Medulla oblongata (tissue), 1 donor: ENCODE measurements around the gene USP32.

Experiments used
- DNase-seq: peaks from one replicate; pipeline ENCODE4 v3.0.0-alpha.2; 2015; ENCODE audit errors: extremely low spot score

The USP32 gene

DNA sequence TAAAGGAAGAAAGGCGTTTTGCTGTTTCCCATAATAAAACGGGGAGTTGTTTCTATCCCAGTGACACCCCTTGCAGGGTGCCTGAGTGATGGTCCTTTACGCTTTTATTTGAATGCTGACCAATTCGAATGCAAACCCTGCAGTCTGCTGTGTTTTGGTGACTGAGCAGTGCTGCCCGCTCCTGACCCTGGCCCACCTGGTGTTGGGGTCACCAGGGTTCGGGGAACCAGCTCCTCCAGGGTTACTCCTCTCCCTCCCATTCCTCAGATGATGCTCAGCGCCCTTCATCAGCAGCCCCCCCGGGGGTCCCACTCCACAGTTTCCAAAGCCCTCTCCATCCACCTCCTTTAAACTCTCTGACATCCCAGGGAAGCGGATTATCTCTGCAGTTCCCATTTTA, 236.1 kb downstream of the USP32 start:
- no peak for DNase-seq

DNA sequence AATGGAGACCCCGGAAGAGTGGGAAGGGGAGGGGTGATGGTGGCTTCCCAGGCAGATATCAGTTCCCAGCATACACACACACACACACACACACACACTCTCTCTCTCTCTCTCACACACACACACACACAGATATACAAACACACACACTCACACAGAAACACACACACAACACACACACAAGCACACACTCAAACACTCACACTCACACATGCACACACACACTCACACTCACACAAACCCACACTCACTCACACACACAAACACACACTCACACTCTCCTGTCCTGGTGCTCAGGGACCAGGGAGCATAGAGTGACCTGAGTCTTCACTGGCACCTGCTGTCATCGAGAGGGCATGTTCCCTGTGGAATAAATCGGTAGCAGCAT, 236.5 kb downstream of the USP32 start:
- no peak for DNase-seq

DNA sequence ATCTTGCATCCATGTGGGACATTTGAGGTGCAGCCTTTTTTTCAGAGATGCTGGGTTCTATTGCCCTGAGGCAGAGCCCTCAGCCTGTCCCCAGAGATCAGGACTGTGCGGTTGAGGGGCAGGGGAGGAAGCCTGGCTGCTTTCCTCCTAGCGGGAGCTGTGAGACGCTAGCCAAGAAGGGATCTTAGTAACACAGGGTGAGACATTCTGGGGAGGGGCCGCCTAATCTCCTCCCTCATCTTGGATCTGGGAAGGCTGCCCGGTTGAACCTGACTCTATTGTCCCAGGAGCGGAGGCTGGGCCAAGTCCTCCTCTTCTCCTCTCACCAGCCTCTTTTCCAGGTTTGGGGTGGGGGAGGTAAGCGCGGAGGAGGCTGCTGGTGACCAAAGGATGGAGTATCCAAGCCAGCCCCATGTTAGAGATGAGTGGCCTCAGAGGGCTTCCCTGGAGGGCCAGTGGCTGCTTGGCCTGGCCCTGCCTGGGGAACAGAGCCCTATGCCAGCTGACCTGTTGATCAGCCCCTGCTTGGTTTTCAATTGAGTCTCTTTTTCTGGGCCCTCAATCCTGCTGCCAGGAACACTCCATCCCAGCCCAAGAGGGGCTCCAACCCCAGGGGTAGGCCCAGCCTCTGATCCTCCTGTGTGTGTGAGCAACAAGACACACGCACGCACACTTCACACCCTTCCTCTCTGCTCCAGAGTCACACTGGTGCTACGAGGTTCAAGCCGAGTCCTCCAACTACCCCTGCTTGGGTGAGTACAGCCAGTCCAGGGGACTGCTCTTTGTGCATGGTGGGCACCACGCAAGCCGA, 237.1 kb downstream of the USP32 start:
- peak; percentile 63 for DNase-seq

DNA sequence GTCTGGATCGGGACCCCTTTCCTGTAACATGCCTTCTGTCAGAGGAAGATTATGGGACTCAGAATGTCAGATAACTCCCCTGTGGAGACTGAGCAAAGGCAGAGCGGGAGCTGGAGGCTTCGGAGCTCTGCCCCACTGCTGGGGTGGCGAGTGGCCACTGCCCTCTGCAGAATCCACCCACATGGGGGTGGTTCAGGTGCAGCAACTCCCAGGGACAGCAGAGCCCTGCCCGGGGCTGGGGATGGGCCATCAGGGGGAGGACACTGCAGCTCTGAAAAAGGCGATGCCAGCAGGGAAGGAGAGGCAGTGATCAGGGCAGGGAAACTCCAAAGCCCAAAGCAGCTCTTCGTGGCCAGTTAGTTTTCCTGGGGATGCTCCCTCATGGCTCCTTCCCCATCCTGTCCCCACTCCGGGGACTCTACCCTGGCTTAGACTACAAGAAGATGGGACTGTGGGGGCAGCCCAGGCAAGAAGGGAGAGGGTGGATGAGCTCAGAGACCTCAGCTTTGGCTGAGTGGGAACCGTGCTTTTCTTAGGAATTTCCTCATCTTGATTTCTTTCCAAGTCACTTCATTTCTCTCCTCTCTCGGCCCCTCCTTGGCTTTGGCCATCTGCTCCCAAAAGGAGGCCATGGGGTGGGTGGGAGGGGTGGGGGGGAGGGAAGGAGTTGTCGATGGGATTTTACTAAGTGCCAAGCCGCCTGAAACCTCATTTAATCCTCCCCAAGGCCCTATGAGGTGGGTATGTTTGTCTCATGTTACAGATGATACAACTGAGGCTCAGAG, 238.1 kb downstream of the USP32 start:
- no peak for DNase-seq

DNA sequence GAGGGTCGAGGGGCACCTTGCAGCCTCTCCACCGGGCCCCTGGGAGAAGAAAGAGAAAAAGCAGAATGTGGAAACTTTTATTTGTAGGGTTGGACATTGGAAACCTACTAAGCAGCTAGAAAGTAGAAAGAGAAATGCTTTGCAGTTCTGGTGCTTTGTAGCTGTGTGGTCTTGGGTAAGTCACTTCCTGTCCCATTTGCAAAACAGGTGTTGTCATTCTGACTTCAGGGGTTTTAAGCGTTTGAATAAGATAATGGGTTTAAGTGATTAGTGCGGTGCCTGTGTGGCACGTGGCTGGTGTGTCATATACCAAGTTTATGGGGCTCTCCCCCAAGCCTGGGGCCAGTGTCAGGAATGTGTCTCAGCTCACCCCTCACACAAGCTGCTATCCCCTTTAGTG, 240.6 kb downstream of the USP32 start:
- DNase-seq = no peak

DNA sequence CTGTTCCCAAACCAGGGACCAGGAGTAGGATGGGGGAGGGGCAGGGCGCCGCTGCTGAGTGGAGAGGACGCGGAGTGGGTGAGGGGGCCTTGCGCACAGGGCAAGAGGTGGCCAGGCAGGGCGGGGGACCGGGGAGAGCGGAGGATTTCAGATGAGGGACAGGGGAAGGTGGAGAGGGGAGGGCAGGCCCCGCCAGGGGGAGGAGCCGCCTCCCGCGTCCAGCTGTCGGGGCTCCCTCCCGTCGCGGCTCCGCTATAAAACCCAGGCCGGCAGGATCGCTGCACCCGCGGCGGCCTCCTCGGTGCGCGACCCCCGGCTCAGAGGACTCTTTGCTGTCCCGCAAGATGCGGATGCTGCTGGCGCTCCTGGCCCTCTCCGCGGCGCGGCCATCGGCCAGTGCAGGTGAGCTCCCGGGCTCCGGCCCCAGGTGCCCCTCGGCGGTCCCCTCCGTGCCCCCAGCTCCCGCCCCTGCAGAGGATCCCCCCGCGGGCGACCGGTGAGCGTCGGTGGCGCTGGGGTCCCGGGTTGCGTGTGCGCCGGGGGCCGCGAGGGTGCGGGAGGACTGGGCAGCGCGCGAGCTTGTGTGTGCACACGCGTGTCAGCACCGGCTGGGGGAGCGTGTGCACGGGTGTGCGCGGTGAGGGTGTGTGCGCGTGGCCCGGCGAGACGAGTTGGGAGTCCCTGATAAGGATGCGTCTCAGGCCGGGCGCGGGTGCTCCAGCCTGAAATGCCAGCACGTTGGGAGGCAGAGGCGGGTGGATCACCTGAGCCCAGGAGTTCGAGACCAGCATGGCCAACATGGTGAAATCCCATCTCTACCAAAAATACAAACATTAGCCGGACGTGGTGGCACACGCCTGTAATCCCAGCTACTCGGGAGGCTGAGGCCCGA, 242.0 kb downstream of the USP32 start, which contains the start of gene CA4:
TSS of gene CA4 (plus strand) at position 283 of the 892 bp plus-strand sequence. CDS start at position 345, 62 bp downstream.
- no peak for DNase-seq

DNA sequence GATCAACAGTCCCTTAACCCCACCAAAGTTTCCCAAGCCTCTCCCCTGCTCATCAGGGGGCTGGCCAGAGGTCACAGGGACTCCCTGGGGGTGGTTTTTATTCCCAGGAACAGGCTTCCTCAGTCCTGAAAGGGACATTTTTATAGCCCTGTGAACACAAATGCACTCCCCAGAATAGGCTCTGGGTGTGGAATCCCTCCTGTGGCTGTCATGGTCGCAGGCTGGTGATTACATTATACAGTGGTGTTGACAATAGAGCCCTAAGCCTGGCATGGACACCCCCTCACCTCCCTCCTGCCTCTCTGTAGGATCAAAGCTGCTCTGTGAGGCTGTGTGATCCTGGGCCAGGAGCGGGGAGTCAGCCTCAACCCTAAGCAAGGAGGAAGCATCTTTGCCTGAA, 243.6 kb downstream of the USP32 start:
- no peak for DNase-seq

DNA sequence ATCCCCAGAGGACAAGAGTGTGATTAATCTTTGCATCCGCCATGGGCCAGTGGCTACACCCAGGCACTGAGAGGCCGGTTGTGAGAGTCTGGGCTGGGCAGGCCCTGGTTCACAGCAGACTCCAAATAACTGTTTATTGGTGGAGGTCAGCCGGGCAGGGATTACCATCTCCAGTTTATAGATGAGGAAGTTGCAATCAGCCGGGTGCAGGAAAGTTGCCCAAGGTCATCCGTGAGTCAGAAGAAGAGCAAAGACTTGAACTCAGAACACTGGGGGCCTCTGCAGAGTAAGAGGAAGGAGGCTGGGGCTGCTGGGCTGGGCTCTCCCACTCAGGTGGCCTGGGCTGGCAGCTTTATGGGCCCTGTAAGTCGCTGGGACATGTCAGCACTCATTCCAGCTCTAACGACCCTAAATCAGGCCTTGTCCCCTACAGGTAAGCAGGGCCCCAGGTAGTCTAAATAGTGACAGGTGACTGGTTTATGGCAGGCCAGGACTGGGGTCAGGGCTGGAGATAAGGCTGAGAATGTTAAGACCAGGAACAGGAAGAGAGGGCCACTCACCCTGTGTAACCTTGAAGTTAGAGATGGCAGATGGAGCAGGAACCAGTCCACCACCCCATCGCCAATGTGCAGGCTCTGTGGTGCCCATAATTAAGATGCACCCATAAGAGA, 244.2 kb downstream of the USP32 start:
- no peak for DNase-seq

DNA sequence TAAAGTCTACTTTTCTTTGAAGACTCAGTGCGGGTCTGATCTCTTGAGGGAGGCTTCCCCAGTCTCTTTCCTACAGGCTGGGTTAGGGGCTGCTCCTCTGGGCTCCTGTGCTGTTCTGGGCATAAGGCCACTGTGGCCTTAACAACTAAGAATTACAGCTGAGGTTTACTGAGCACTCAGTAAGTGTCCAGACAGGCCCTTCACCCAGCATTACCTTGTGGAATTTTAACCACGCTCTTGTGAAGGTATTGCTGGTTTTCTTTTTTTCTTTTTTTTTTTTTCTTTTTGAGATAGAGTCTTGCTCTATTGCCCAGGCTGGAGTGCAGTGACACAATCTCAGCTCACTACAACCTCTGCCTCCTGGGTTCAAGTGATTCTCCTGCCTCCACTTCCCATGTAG, 245.7 kb downstream of the USP32 start:
- DNase-seq = no peak

DNA sequence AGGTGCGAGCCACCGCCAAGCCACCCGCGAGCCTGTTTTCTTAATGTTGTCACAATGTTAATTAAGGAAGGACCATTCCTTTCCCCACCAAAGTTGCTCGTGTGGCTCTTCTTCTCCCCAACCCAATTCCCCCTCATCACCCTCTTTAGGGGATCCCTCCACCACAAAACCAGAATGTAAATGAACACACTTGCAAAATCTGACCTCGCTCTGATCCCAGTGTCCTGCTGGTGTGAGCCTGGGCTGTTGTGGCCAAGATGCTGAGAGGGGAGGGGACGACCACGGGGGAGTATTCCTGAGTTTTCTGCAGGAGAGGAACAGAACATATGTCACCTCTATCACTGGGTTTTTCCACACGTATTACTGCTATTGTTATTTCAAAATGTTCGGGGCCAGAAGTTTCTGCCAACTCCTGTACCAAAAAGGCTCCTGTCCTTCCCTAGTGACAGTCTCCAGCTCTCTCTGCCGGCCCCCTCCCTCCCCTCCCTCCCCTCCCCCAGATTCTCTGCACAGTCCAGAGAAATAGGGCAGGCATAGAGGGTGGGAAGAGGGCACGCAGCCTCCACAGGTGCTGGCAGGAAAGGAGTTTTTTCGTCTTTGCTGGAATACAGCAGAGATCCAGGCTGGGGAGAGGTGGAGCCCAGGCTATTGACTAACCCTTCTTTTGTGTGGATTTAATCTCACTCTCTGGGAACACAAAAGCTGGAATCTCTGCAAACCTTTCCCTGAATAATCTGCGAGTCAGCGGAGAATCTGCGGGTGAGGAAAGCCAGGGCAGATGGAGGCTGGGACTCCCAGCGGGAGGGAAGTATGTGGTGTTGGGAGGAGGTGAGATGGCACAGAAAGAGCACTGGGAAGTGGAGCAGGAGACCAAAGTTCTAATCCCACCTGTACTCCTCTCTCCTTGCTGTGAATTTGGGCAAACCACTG, 246.7 kb downstream of the USP32 start:
- no peak for DNase-seq

DNA sequence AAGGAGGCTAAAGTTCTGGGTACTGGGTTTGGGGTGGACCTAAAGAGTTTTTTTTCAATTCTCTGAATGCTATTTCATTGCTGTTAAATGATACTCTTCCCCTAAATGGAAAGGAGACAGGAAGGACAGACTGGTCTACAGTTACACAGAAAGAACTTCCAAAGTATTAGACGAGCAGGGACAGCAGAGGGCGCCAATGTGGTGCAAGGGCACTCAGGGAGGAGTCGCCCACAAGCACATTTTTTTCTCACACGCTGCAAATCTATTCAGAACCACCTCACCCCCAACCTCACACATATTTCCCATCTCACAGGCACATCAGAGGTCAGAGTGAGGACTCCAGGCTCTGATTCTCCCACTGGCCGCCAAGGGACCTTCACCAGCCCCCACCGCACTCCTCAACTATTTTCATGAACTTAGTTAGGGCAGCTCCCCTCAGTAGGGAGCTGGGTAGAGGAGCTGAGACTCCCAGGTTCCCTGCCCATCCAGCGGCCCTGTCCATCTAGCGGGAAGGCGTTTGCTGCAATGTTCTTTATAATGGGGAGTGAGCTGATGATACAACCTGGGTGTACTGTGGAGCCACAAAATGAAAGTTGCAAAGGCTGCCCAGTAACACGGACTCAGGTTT, 248.9 kb downstream of the USP32 start:
- DNase-seq = peak; percentile 85

DNA sequence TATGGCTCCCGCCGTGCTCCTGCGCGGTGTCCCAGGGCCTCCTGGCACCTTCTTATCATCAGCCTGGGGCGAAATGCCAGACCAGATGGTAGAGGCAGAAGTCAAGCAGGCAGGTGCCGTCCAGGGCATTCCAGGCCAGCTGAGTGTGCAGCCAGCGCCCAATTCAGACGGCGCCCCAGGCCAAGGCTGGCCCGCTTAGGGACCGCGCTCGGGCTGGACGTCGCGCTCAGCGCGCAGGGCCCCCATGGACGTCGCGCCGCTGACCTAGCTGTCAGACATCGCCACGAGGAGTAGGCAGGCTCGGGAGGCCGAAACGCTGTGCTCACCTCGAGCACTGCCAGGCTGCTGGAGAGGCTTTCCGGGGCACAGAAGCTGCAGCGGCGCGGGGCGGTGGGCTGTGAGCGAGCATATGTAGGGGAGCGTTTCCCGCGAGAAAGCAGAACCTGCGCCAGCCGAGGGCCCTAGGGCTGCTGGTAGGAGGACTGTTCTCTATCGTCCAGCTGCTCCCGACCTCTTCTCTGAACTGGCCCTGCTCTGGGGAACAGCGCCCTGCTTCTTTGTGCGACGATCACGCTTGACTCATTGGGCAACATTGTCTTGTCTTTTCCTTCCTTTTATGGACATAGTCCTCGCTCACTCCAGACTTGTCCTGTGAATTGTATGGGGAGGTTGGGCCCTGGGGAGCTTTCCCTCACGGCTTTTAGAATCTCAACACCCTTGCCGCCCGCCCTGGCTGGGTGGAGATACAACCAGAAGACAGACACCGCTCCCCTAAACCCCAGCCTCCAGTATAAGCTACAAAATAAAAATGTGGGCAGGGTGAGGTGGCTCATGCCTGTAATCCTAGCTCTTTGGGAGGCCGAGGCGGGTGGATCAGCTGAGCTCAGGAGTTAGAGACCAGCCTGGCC, 250.6 kb downstream of the USP32 start:
- no peak for DNase-seq

DNA sequence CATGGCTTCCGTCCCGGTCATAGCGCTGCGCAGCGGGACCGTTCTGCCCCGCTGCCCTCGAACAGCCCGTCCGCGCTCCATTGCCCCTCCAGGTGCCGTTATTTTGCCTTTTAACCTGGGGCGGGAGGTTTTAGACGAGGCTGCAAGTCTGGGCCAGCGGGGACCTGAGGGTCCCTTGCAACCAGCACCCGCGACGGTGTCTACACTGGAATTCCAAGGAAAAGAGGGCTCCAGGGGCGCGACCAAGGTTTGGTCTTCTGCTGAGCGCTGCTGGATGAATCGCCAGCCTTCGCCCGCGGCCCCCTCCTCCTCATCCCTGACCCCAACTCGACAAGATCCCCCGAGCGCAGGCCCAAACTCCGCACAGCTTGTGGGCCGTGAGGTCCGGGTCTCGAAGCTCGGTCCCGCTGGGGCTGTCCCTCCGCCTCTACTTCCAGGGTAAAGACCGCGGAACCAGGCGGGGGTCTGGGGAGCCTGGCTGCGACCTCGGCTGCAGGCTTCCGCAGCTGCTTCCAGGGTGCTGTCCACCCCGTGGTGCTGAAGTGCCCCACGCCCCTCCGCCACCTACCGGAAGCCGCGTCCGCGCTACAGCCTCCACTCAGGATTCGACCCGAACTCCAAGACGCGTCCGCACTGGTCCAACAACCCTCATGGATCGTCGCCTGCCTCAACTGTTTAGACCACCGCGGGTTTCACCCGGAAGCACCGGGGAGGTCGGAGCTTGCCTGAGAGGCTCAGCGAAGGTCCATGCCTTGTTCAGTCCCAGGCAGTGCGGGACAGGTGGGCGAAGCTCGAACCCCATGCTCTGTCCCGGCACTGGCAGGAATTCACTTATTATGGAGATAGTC, 252.3 kb downstream of the USP32 start:
- DNase-seq = peak; percentile 49

DNA sequence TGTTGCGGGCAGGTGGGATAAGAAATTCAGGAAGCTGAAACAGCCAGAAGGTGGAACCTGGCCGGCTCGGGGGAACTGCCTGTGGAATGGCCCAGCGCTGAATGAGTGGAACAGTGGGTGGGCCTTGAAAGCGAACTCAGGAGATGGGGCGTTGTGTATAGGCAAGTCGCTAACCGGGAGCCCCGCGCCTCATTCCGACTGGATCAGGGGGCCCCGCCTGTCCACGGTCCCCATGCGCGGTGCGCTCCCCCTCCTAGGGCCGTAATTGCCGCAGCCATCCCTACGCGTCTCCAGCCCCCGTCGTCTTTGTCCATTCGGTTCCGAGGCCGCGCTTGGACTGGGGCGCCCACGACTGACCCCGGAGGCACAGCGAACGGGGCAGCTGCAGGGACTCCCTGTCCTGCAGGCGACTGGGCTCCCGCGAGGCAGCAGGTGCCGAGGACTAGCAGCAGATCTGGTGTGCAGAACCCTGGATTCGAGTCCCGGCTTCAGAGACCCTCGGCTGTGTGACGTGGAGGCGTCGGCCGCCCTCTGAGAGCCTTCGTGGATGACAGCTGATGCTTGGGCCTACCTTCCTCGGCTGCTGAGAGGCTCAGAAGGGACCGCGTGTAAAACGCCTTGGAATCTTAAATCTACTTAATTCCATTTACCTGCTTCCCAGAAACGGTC, 253.0 kb downstream of the USP32 start:
- no peak for DNase-seq

DNA sequence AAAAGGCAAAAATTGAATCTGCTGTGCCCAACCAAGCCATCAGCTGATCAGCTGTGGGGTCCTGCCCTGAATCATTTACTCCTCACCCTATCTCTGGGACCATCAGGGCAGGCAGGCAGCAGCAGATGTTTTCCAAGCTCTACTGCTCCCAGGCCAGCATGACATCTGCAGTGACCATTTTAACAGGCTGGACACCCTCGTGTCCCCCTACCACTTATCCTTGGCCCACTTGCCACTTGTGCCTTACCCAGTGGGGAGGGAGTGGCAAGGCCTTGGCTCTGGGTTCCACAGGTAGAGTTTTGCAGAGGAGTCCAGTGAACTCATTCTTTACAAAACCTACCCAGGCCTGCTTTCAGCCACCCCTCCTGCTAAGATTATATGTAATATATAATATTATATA, 254.2 kb downstream of the USP32 start:
- no peak for DNase-seq

DNA sequence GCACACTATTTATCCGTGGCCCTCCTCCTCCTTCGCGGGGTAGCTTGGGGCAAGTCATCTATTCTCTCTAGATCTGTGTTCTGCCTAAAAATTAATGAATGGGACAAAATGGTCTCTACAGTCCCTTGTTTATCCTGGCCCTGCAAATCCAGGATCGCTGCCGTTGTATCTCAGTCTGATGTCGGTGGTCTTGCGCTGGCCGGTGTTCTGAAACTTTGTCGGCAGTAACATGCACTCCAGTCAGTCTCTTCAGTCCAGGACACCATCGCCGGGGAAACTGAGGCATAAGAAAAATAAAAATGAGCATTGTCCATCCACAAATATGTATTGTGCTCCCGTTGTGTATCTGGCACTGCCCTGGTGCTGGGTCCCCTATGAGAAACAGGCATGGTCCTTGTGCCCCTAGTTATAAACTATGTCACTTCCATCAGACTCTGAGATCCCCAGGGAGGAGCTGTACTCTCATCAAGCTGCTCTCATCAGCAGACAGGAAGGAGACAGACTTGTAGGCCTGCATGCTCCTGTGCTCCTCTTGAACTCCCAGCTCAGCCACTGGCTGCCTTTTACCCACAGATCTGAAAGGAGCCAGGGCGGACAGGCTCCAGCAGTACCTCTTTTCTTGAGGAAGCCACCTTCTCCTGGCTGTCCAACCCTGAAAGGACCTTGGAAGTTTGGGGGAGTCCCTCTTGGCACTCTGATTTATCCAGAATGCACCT, 255.8 kb downstream of the USP32 start:
- DNase-seq = no peak
